Measurements from ENCODE around the gene PEF1.

Gene PEF1

DNA sequence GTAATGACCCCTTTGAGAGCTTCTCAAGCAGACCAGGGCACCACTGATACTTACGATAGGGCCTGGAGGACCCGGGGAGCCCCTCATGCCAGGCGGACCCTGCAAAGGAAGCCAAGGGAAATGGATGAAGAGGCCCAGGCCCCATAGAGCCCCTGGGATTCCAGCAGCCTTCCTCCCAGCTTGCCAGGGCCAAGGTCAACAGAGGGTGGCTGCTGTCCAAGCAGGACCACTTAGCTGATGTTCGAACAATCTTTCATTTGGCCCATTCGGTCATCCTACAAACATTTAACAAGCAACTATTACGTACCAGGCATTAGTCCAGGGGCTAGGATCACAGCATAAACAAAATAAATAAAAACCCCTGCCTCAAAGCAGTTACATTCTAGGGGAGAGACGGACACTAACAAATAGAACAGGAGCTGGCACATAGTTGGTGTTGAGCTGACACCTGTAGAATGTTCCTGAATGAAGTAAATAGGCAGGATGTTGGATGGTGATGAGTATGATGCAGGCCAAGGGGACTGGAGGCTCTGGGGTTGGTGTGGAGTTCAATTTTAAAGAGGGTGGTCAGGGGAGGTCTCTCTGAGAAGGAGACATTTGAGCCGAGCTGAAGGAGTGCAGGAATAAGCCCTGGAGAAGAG lies 27.0 kb upstream of the PEF1 start:
- DNase-seq (ENCODE audit: low read depth in 2 of 2), result no peak

GRCh38 chr1:31671147-31671546 lies 26.5 kb upstream of the PEF1 start:
- no peak for DNase-seq (ENCODE audit: low read depth in 2 of 2)

DNA sequence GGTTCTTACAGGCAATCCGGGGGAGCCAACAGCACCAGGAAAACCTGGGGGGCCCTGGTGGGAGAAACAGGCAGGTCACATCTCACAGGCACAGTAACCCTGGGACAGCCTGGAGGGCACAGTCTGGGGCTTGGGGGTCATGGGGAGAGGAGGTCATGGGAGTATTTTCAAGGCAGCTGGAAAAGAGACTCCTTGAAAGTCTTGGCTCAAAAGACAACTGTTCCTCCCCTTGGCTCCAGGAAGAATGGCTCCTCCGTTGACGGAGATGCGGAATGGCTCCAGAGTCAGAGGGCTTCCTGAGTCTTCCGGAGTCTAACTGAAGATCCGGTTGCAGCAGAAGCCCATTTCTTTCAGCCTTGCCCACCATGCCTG lies 25.9 kb upstream of the PEF1 start:
- no peak for DNase-seq (ENCODE audit: low read depth in 2 of 2)

- peak in 1 of 2 donors; percentile 10 for DNase-seq (ENCODE audit: low read depth in 2 of 2)
Measured at GRCh38 chr1:31669786-31670592, 25.3 kb upstream of the PEF1 start.

- no peak for DNase-seq (ENCODE audit: low read depth in 2 of 2)
Measured at GRCh38 chr1:31669433-31669785, 24.7 kb upstream of the PEF1 start.

GRCh38 chr1:31668303-31668883 lies 23.7 kb upstream of the PEF1 start:
- no peak for DNase-seq (ENCODE audit: low read depth in 2 of 2)

DNA sequence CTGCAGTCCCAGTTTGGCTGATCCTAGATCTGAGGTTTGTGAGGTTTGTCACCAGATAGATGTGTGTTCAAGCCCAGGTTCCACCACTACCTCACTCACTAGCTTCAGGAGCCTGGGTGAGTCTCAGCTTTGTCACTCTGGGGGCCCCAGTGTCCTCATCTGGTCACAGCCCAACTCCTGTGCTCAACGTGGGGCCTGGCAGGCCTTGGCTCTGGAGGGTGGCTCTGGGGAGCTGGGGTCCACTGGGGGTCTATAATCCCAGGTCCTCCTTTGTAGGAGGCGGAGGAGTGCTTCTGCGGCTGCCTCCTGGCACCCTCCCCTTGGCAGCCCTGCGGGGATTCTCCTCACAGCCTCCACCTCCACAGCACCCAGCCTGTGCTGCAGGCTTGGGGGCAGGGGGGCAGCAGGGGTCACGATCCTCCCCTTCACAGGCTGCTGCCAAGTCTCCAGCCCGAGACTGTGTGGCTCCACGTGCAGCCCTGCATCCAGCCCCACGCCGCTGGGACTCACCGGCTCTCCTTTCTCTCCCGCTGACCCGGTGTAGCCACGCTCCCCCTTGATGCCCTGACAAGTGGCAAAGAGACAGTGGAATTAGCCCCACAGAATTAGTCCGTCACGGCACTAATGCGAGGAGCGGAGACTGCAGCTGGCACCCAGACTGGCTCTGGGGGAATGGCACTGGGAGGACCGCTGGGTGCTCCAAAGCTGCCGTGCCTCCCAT lies 22.5 kb upstream of the PEF1 start:
- DNase-seq (ENCODE audit: low read depth in 2 of 2), result no peak

GRCh38 chr1:31666263-31666963 lies 21.7 kb upstream of the PEF1 start:
- DNase-seq (ENCODE audit: low read depth in 2 of 2), result no peak

- DNase-seq (ENCODE audit: low read depth in 2 of 2), result no peak
Measured at GRCh38 chr1:31665234-31665878, 20.7 kb upstream of the PEF1 start.

- no peak for DNase-seq (ENCODE audit: low read depth in 2 of 2)
Measured at GRCh38 chr1:31664528-31664927, 19.9 kb upstream of the PEF1 start.

DNA sequence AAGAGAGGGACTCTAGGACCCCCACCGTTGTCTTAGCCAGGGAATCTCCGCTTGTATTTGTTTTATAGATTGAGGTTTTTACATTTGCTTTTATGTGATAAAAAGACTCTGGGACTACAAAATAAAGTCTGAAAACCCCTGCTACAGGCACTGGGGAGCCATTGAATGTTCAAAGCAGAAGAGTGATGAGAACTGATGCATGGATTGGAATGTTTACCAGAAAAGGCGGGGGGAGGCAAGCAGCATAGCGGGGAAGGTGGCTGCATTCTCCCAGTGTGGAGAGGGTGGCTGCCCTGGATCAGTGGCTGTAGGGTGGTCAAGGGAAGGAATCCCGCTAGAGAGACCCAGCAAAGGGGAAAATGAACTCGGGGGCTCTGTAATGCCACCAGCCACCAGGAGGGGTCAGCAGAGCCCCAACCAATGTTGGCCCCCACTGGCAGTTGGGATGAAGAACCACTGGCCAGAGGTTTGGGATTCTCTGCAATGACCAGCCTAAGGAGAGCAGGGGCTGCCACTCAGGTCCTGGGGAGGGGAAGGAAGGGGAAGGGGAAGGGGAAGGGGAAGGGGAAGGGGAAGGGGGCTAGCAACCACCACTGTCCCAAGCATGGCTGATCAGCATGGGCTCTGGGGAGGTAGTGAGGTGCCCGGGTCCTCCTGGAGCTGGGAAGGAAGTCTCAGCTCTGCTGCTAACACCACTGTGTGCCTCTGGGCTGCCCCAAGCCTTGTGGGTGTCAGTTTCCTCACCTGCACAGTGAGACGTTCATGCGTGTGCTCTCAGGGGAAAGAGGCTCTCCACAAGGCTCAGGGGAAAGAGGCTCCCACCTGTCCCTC lies 19.2 kb upstream of the PEF1 start:
- peak; percentile 35 to 58 for DNase-seq (ENCODE audit: low read depth in 2 of 2)

- DNase-seq (ENCODE audit: low read depth in 2 of 2), result no peak
Measured at GRCh38 chr1:31662463-31662862, 17.8 kb upstream of the PEF1 start.

DNA sequence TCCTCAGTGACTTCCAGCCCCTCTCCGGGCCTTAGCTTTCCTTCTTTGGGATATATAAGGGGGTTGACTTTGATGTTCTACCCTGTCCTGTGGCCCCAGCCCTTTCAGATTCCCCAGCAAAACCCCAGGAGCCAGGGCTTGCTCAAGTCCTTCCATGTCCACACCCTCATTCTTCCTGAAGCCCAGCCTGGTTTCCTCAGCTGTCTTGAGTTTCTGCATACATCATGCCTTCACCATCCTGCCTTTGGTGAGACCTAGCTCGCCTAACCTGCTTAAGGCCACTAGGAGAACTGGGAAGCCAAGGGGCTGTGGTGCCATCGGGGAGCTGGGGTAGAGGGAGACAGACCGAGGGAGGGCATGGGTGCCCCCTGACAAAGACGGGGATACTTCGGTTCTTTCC lies 17.2 kb upstream of the PEF1 start:
- no peak for DNase-seq (ENCODE audit: low read depth in 2 of 2)

- no peak for DNase-seq (ENCODE audit: low read depth in 2 of 2)
Measured at GRCh38 chr1:31660871-31661455, 16.3 kb upstream of the PEF1 start.

DNA sequence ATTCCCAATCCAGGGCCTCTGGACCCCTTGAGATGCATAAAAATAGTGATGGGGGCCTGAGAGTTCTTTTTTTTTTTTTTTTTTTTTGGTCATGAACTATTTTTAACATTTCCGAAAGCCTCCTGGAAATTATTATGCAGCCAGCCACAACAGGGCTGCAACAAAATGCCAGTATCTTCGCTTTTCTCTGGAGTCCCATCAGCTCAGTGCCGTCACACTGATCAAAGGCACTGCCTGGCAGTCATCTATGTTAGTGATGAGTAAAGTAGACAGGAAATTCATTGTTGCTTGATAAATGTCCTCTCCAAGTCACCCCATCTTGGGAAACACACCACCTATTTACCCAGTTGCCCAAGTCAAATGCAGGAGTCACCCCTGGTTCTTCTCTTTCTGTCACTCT lies 15.2 kb upstream of the PEF1 start:
- DNase-seq (ENCODE audit: low read depth in 2 of 2), result no peak

GRCh38 chr1:31658721-31659120 lies 14.0 kb upstream of the PEF1 start:
- no peak for DNase-seq (ENCODE audit: low read depth in 2 of 2)

GRCh38 chr1:31657972-31658510 lies 13.4 kb upstream of the PEF1 start:
- DNase-seq (ENCODE audit: low read depth in 2 of 2), result no peak

DNA sequence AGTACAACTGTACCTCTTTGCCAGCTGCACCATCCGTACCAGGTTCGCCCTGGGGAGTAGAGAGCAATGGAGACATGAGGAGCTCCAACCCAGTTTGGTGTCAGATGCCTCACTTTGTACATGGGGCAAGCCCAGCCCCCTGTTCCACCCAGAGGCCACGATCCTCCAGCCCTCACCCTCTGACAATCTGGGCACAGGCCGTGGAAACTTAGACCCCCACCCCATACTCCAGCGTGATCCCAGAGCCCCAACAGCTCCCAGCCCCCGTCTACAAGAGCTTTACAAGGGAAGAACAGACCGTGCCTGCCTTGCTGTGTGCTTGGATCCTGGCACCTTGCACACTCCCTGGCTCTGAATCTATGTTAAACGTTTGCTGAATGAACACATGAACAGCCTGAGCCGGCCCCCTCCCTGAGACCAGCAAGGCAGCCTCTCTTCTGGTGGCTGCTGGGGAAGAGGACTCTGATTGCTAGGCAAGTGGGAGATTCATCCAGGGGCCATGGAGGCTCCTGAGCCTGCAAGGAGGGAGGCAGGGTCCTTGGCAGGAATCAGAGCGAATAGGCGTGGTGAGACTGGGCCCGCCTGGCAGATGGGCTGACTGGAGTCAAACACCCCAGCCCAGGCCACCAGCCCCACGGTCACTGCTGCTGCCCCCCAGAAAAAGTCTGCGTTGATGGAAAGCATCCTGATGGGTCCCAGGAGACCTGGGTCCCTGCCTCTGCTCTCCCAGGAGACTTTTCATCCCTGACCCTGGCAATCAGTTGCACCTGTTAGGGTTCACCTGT lies 12.5 kb upstream of the PEF1 start:
- no peak for DNase-seq (ENCODE audit: low read depth in 2 of 2)

GRCh38 chr1:31655756-31656155 lies 11.1 kb upstream of the PEF1 start:
- DNase-seq (ENCODE audit: low read depth in 2 of 2), result no peak
